Activated CD8-positive, alpha-beta memory T cell treated with anti-CD3 and anti-CD28 coated beads for 36 hours (primary cell): ENCODE measurements around the gene ETNK1. TPM values are rescaled to one million over a fixed set of nuclear protein-coding genes. Genes with fewer than 3 reads are reported as not detected.
"Not testable (repeated sequence)": the region's sequence is repeated elsewhere in the genome, so short reads cannot be mapped to it uniquely, and the experiment has no call there.

ENCODE experiments used
- CTCF ChIA-PET: fragments of 350-600 bp; sonication (Branson Sonifier 250); formaldehyde crosslinking; loops from one replicate; lab custom pipeline; 2021; ENCODE audit warnings: antibody characterized with exemption; lab: Charles Lee
- POLR2A ChIA-PET: fragments of 350-600 bp; sonication (Branson Sonifier 250); formaldehyde crosslinking; loops from one replicate; lab custom pipeline; 2021; ENCODE audit warnings: antibody characterized with exemption; lab: Charles Lee
- total RNA-seq, 2 experiments: library from RNA; stranded (reverse); gene quantifications; one replicate each; pipeline ENCODE4 v1.2.3, GENCODE V29; 2021

ETNK1 gene
- total RNA-seq, result 10 to 100 TPM; 70.4 to 75.6 TPM

GRCh38 chr12:22624870-22625761, at the start of gene ETNK1:
ETNK1 (plus strand) TSS chr12:22625171; CDS start chr12:22625431, 260 bp downstream.
- CTCF ChIA-PET, result no interaction called here
- POLR2A ChIA-PET, result interaction anchor here (0.6 to 1.4 kb wide), 4 partner anchors 46 to 929 kb away, joined by 3 to 9 read pairs (median 3); partner anchors contain the start of gene C2CD5

GRCh38 chr12:22576065-22576464, 48.9 kb upstream of the ETNK1 start:
- ChIA-PET POLR2A (no interaction called here), CTCF (no interaction called here)

GRCh38 chr12:22576473-22576872, 48.5 kb upstream of the ETNK1 start:
- ChIA-PET POLR2A (no interaction called here), CTCF (no interaction called here)

- ChIA-PET CTCF (no interaction called here), POLR2A (no interaction called here)
These were observed 47.3 kb upstream of the ETNK1 start for GRCh38 chr12:22577667-22578066.

- POLR2A ChIA-PET, result no interaction called here
- CTCF ChIA-PET, result no interaction called here
These were observed 46.6 kb upstream of the ETNK1 start for GRCh38 chr12:22578328-22578727.

- ChIA-PET POLR2A (no interaction called here), CTCF (no interaction called here)
These were observed 36.2 kb upstream of the ETNK1 start for GRCh38 chr12:22588817-22589216.

GRCh38 chr12:22593864-22594263, 31.1 kb upstream of the ETNK1 start:
- CTCF ChIA-PET, result no interaction called here
- POLR2A ChIA-PET, result no interaction called here

GRCh38 chr12:22597539-22597938, 27.4 kb upstream of the ETNK1 start:
- CTCF ChIA-PET, POLR2A ChIA-PET: not testable (repeated sequence)

GRCh38 chr12:22598141-22598762, 26.7 kb upstream of the ETNK1 start:
- POLR2A ChIA-PET, result no interaction called here
- CTCF ChIA-PET, result no interaction called here

GRCh38 chr12:22598763-22599161, 26.2 kb upstream of the ETNK1 start:
- POLR2A ChIA-PET, result no interaction called here
- CTCF ChIA-PET, result no interaction called here

GRCh38 chr12:22600181-22600580, 24.8 kb upstream of the ETNK1 start:
- ChIA-PET CTCF (no interaction called here), POLR2A (no interaction called here)

- POLR2A ChIA-PET, result no interaction called here
- CTCF ChIA-PET, result no interaction called here
These were observed 15.5 kb upstream of the ETNK1 start for GRCh38 chr12:22609501-22609900.

- ChIA-PET CTCF (interaction anchor here (0.6 kb wide), 1 partner anchor 41 kb away, joined by 3 read pairs; no protein-coding TSS in a partner anchor), POLR2A (no interaction called here)
These were observed 14.8 kb upstream of the ETNK1 start for GRCh38 chr12:22610131-22610530.

- CTCF ChIA-PET, result not testable (repeated sequence)
These were observed 12.1 kb upstream of the ETNK1 start for GRCh38 chr12:22612822-22613221.

GRCh38 chr12:22615963-22616501, 8.9 kb upstream of the ETNK1 start:
- ChIA-PET POLR2A (no interaction called here), CTCF (no interaction called here)

More at GRCh38 chr12:22612822-22613221, 12.1 kb upstream of the ETNK1 start:
- POLR2A ChIA-PET, result not testable (repeated sequence)

- ChIA-PET CTCF (interaction anchor here (0.6 to 1.1 kb wide), 2 partner anchors 78 to 750 kb away, joined by 3 read pairs; no protein-coding TSS in a partner anchor), POLR2A (no interaction called here)
These were observed 7.3 kb upstream of the ETNK1 start for GRCh38 chr12:22617630-22618029.

GRCh38 chr12:22624548-22624869, 462 bp upstream of the ETNK1 start:
- ChIA-PET CTCF (interaction anchor here (0.8 kb wide), 1 partner anchor 95 kb away, joined by 3 read pairs; no protein-coding TSS in a partner anchor), POLR2A (interaction anchor here (0.6 to 1.4 kb wide), 4 partner anchors 45 to 928 kb away, joined by 3 to 9 read pairs (median 3); partner anchors contain the start of gene C2CD5)

- POLR2A ChIA-PET, result no interaction called here
- CTCF ChIA-PET, result no interaction called here
These were observed 857 bp downstream of the ETNK1 start for GRCh38 chr12:22625762-22626294.

- ChIA-PET POLR2A (no interaction called here), CTCF (no interaction called here)
These were observed 1.4 kb downstream of the ETNK1 start for GRCh38 chr12:22626406-22626805.

GRCh38 chr12:22627371-22627770, 2.4 kb downstream of the ETNK1 start:
- ChIA-PET CTCF (no interaction called here), POLR2A (interaction anchor here (1.1 kb wide), 1 partner anchor 13 kb away, joined by 4 read pairs; no protein-coding TSS in a partner anchor)
